GM12878 (cell line): Measurements from ENCODE around the gene SLC23A2. TPM values are rescaled to one million over a fixed set of nuclear protein-coding genes. Genes with fewer than 3 reads are reported as not detected.
A peak's percentile ranks its signal among the peaks of the same experiment; 100 is the strongest.

ENCODE experiments used
- ATAC-seq: fragments of 200-7000 bp; cut with Tn5 transposase; 3 replicates; pipeline ENCODE4 v1.9.1; 2020; ENCODE audit warnings: mild to moderate bottlenecking, moderate library complexity
- BruUV-seq: library from RNA; stranded (reverse); fragments of 400-500 nt; replicated peaks from 2 replicates; lab custom pipeline; 2021; lab: Mats Ljungman, UMichigan
- CTCF ChIA-PET: fragments of 300-600 bp; sonication (Branson Sonifier 250); formaldehyde crosslinking; extraction: SDS; loops from one replicate; lab custom pipeline; 2021; ENCODE audit warnings: inconsistent platforms; lab: Yijun Ruan, JAX
- POLR2A ChIA-PET: fragments of 350-600 bp; formaldehyde crosslinking; extraction: SDS; loops from one replicate; lab custom pipeline; 2021; ENCODE audit warnings: inconsistent platforms; lab: Charles Lee
- RAD21 ChIA-PET: fragments of 300-600 bp; sonication (Branson Sonifier 250); formaldehyde crosslinking; loops from one replicate; lab custom pipeline; 2023; ENCODE audit warnings: antibody characterized with exemption; ENCODE audit not compliant: unreplicated experiment; lab: Charles Lee
- SMC1A ChIA-PET: fragments of 300-600 bp; sonication (Branson Sonifier 250); formaldehyde crosslinking; loops from one replicate; lab custom pipeline; 2023; ENCODE audit not compliant: unreplicated experiment, uncharacterized antibody; lab: Charles Lee
- DNase-seq: peaks from one replicate; pipeline ENCODE4 v3.0.0-alpha.2; 2011; ENCODE audit warnings: low read depth, low spot score
- FAIRE-seq: peaks from 3 replicates; lab custom pipeline; 2011; peaks lifted over from hg19 to GRCh38; lab: Jason Lieb, UNC
- H2AFZ ChIP-seq: 2 replicates; pipeline ENCODE4 v1.6.0; 2011; ENCODE audit warnings: low read depth, low read length, control low read depth; ENCODE audit not compliant: control insufficient read depth
- H3K27ac ChIP-seq: 2 replicates; pipeline ENCODE4 v1.5.1; 2011; ENCODE audit warnings: control low read depth; ENCODE audit not compliant: control insufficient read depth, insufficient read depth
- H3K27me3 ChIP-seq, 2 experiments: replicated peaks in 1 of 2; 2 replicates each; pipeline versions ENCODE4 v1.6.0 to v1.6.1; 2011; ENCODE audit warnings: low read length in 1 of 2; ENCODE audit not compliant: control insufficient read depth in 2 of 2, insufficient read depth in 2 of 2
- H3K36me3 ChIP-seq, 2 experiments: 2 replicates each; pipeline ENCODE4 v1.5.1; 2011; ENCODE audit warnings: low read length in 1 of 2; ENCODE audit not compliant: control insufficient read depth in 2 of 2, insufficient read depth in 2 of 2
- H3K4me1 ChIP-seq: 2 replicates; pipeline ENCODE4 v1.6.1; 2011; ENCODE audit warnings: mild to moderate bottlenecking, low read length, moderate library complexity, mixed read lengths; ENCODE audit not compliant: control insufficient read depth, insufficient read depth
- H3K4me2 ChIP-seq: 2 replicates; pipeline ENCODE4 v1.6.0; 2011; ENCODE audit warnings: control low read depth; ENCODE audit not compliant: control insufficient read depth, insufficient read depth
- H3K4me3 ChIP-seq: fragments of 200-600 bp; sonication (generic); 2 replicates; pipeline ENCODE4 v1.5.1; 2016
- H3K79me2 ChIP-seq: 2 replicates; pipeline ENCODE4 v1.6.0; 2011; ENCODE audit warnings: low read length; ENCODE audit not compliant: control insufficient read depth, insufficient read depth
- H3K9ac ChIP-seq: 2 replicates; pipeline ENCODE4 v1.8.0; 2011; ENCODE audit warnings: low read length, control low read depth, mixed read lengths; ENCODE audit not compliant: control insufficient read depth, insufficient read depth
- H3K9me3 ChIP-seq: replicated peaks from 3 replicates; pipeline ENCODE4 v1.5.1; 2011; ENCODE audit warnings: mild to moderate bottlenecking, low read length; ENCODE audit not compliant: control insufficient read depth, insufficient read depth
- H4K20me1 ChIP-seq: 2 replicates; pipeline ENCODE4 v1.6.0; 2011; ENCODE audit not compliant: control insufficient read depth, insufficient read depth
- CHD4 ChIP-seq: fragments of 200-600 bp; sonication (generic); IDR thresholded peaks from 2 replicates; pipeline ENCODE4 v1.6.1; 2016; ENCODE audit warnings: mild to moderate bottlenecking
- ETV6 ChIP-seq, 2 experiments: fragments of 450-650 bp in 1 of 2; IDR thresholded peaks in 1 of 2; conservative IDR thresholded peaks in 1 of 2; 2 replicates each; pipeline ENCODE4 v1.6.1; 2014; ENCODE audit warnings: antibody characterized with exemption in 1 of 2, borderline replicate concordance in 1 of 2, low read depth in 1 of 2, mild to moderate bottlenecking in 1 of 2, moderate library complexity in 1 of 2
- GABPA ChIP-seq: IDR thresholded peaks from 2 replicates; pipeline ENCODE4 v1.6.1; 2014; ENCODE audit warnings: antibody characterized with exemption, low read depth, mild to moderate bottlenecking, inconsistent platforms
- KLF5 ChIP-seq: fragments of 450-650 bp; IDR thresholded peaks from 2 replicates; pipeline ENCODE4 v1.6.1; 2014; ENCODE audit warnings: mild to moderate bottlenecking; ENCODE audit not compliant: partially characterized antibody
- MTA3 ChIP-seq: IDR thresholded peaks from 2 replicates; pipeline ENCODE4 v1.6.1; 2012; ENCODE audit warnings: low read length, inconsistent platforms, borderline replicate concordance
- MXI1 ChIP-seq: fragments of 150-350 bp; IDR thresholded peaks from 2 replicates; pipeline ENCODE4 v1.6.1; 2011; ENCODE audit warnings: low read depth, mild to moderate bottlenecking, inconsistent platforms, low read length, improper control_type of control experiment
- SMAD1 ChIP-seq: fragments of 450-650 bp; IDR thresholded peaks from 2 replicates; pipeline ENCODE4 v1.6.1; 2018; ENCODE audit warnings: mild to moderate bottlenecking, low read depth; ENCODE audit not compliant: partially characterized antibody
- SRF ChIP-seq, 2 experiments: IDR thresholded peaks; 2 replicates each; pipeline ENCODE4 v1.6.1; 2011; ENCODE audit warnings: low read depth in 2 of 2, low read length in 2 of 2, mild to moderate bottlenecking in 1 of 2, moderate library complexity in 1 of 2
- YBX1 ChIP-seq: fragments of 450-650 bp; IDR thresholded peaks from 2 replicates; pipeline ENCODE4 v1.6.1; 2016; ENCODE audit warnings: antibody characterized with exemption
- ZNF207 ChIP-seq: fragments of 450-650 bp; IDR thresholded peaks from 2 replicates; pipeline ENCODE4 v1.6.1; 2014; ENCODE audit warnings: antibody characterized with exemption, mild to moderate bottlenecking, borderline replicate concordance
- ZNF274 ChIP-seq: IDR thresholded peaks from one replicate; pipeline ENCODE4 v1.8.0; 2011; ENCODE audit not compliant: insufficient read length, insufficient read depth
- ZNF622 ChIP-seq: fragments of 450-650 bp; IDR thresholded peaks from 2 replicates; pipeline ENCODE4 v1.6.1; 2017; ENCODE audit warnings: mild to moderate bottlenecking, inconsistent platforms
- ZNF687 ChIP-seq: fragments of 450-650 bp; IDR thresholded peaks from 2 replicates; pipeline ENCODE4 v1.6.1; 2017; ENCODE audit warnings: mild to moderate bottlenecking, moderate library complexity
- WGBS: methylation state at CpG from one replicate; pipeline ENCODE4 v1.1.6; 2016; ENCODE audit warnings: low lambda C conversion rate; ENCODE audit not compliant: insufficient replicate concordance, insufficient coverage; ENCODE audit errors: missing lambda C conversion rate; 5-methylcytosine and 5-hydroxymethylcytosine counted together
- in situ Hi-C: fragments of 300-500 bp; cut with MboI; formaldehyde crosslinking; loops from 9 replicates; pipeline ENCODE4 v1.14.3; 2018; ENCODE audit warnings: mixed read lengths
- intact Hi-C: fragments of 100-400 bp; cut with micrococcal nuclease; formaldehyde crosslinking; loops from one replicate; pipeline ENCODE4 v1.14.2; 2022; ENCODE audit not compliant: unreplicated experiment
- polyA plus RNA-seq, 11 experiments: library from polyadenylated mRNA; depleted of rRNA in 4 of 11; unstranded in 6 of 11; stranded (reverse) in 5 of 11; fragments of >200 nt; fragmentation: Nextera tagmentation in 4 of 11; fragmentation: Illumina TruSeq in 1 of 11; extraction: Ambion mirVana in 4 of 11; extraction: Trizol in 1 of 11; gene quantifications; 1 replicate in 1 of 11; 2 replicates in 10 of 11; pipeline versions ENCODE4 v1.2.1 to v1.2.3, GENCODE V29; 2011 to 2016; ENCODE audit warnings: inconsistent platforms in 2 of 11, missing spikeins in 2 of 11, low read depth in 1 of 11
- total RNA-seq, 4 experiments: library from RNA; depleted of rRNA in 3 of 4; stranded (reverse); fragments of >200 nt in 3 of 4; fragmentation: Illumina TruSeq in 1 of 4; extraction: Trizol in 1 of 4; gene quantifications; 2 replicates each; pipeline versions ENCODE4 v1.2.1 to v1.2.3, GENCODE V29; 2013 to 2021

SLC23A2 gene
- total and polyA plus RNA-seq, 10 of the 15 experiments (the other 5 are each of a cell fraction or from before 2014, with no cell fraction given): 4.4 to 56.1 (median 35.5) TPM

- CTCF ChIA-PET: interaction anchor here (1.2 to 1.6 kb wide), 3 partner anchors 14 to 173 kb away, joined by 4 to 6 read pairs (median 4); no protein-coding TSS in a partner anchor
- intact Hi-C loops: no loop called here
- H4K20me1 ChIP-seq: peaks cover 3% of the 10 kb centered on the region; the same call in 1 of the 2 replicates
Measured at GRCh38 chr20:4932061-4932460, 69.2 kb downstream of the SLC23A2 start.

GRCh38 chr20:4929686-4930397, 71.5 kb downstream of the SLC23A2 start:
- CTCF ChIA-PET: interaction anchor here (0.6 to 1.3 kb wide), 3 partner anchors 32 to 171 kb away, joined by 3 to 5 read pairs (median 3); no protein-coding TSS in a partner anchor
- TF ChIP-seq MXI1: no peak
- no peak for TF ChIP-seq ETV6 (conservative IDR thresholded peaks at IDR 0.05 in 1 of 2, IDR thresholded peaks at IDR 0.05 in 1 of 2; ENCODE audit: borderline replicate concordance in 1 of 2, low read depth in 1 of 2)
- TF ChIP-seq SMAD1: no peak
- TF ChIP-seq YBX1: no peak
- no peak for TF ChIP-seq ZNF687
- no peak for TF ChIP-seq GABPA

More at GRCh38 chr20:4932061-4932460, 69.2 kb downstream of the SLC23A2 start:
- ATAC-seq (no peak), DNase-seq (no peak), FAIRE-seq (no peak)
- POLR2A ChIA-PET: interaction anchor here (0.6 kb wide), 1 partner anchor 1078 kb away, joined by 5 read pairs; no protein-coding TSS in a partner anchor
- H3K27me3 ChIP-seq: no peaks in the 10 kb centered on the region
- TF ChIP-seq ZNF622 (no peak), KLF5 (no peak), CHD4 (no peak), ZNF274 (no peak), MTA3 (no peak), ZNF207 (no peak), SRF (IDR thresholded peaks at IDR 0.05; ENCODE audit: low read depth in 2 of 2, low read length in 2 of 2) (no peak)
- BruUV-seq: TSS peak; percentile 22
- H2AFZ ChIP-seq: no peak overlapping the region
- no peak overlapping the region for H3K4me3 ChIP-seq
- SMC1A ChIA-PET: interaction anchor here (1.1 to 2.1 kb wide), 4 partner anchors 25 to 170 kb away, joined by 3 to 6 read pairs (median 4); no protein-coding TSS in a partner anchor
- no peak overlapping the region for H3K4me2 ChIP-seq
- RAD21 ChIA-PET: no interaction called here
- no peaks in the 10 kb centered on the region for H3K79me2 ChIP-seq
- H3K36me3 ChIP-seq: peaks cover 0 to 7% of the 10 kb centered on the region in 2 experiments; a peak in 2 of 4 replicates
- no peak overlapping the region for H3K9ac ChIP-seq
- H3K27ac ChIP-seq: no peak overlapping the region
- H3K4me1 ChIP-seq: peaks cover 3% of the 10 kb centered on the region; the same call in 1 of the 2 replicates
- 94% methylated on average over 2 of the region's 2 CpGs for WGBS
- in situ Hi-C loops: no loop called here
- no peaks in the 10 kb centered on the region for H3K9me3 ChIP-seq

More at GRCh38 chr20:4929686-4930397, 71.5 kb downstream of the SLC23A2 start:
- ATAC-seq: no peak
- no TSS peak for BruUV-seq
- Histone ChIP-seq H2AFZ (no peak overlapping the region), H3K36me3 (peaks cover 0 to 7% of the 10 kb centered on the region in 2 experiments; a peak in 2 of 4 replicates), H3K9ac (no peak overlapping the region), H4K20me1 (peaks cover 3% of the 10 kb centered on the region; the same call in 1 of the 2 replicates), H3K27ac (no peak overlapping the region), H3K27me3 (no peaks in the 10 kb centered on the region), H3K9me3 (no peaks in the 10 kb centered on the region), H3K79me2 (no peaks in the 10 kb centered on the region), H3K4me1 (peaks cover 3% of the 10 kb centered on the region; the same call in 1 of the 2 replicates), H3K4me2 (no peak overlapping the region), H3K4me3 (no peak overlapping the region)
- no peak for DNase-seq
- intact Hi-C loops (no loop called here), in situ Hi-C loops (no loop called here)
- RAD21 ChIA-PET: no interaction called here
- POLR2A ChIA-PET: interaction anchor here (1.1 kb wide), 1 partner anchor 12 kb away, joined by 5 read pairs; no protein-coding TSS in a partner anchor
- SMC1A ChIA-PET: interaction anchor here (0.6 to 1.8 kb wide), 6 partner anchors 10 to 86 kb away, joined by 3 to 5 read pairs (median 3); no protein-coding TSS in a partner anchor
- peak; percentile 13 for FAIRE-seq
- 82% methylated on average over 5 of the region's 5 CpGs for WGBS
